Astrocyte (in vitro differentiated cells and primary cell): Measurements from ENCODE around the gene TMEM40. TPM values are rescaled to one million over a fixed set of nuclear protein-coding genes. Genes with fewer than 3 reads are reported as not detected.
A peak's percentile ranks its signal among the peaks of the same experiment; 100 is the strongest.

Experiments used
- DNase-seq: peaks from one replicate; pipeline ENCODE4 v3.0.0-alpha.2; 2010; ENCODE audit warnings: low read depth
- FAIRE-seq: peaks from 2 replicates; lab custom pipeline; 2011; peaks lifted over from hg19 to GRCh38; lab: Jason Lieb, UNC
- H2AFZ ChIP-seq: 2 replicates; pipeline ENCODE4 v1.6.0; 2012; ENCODE audit warnings: low read depth, low read length, inconsistent platforms
- H3K27ac ChIP-seq: 2 replicates; pipeline ENCODE4 v1.5.1; 2011; ENCODE audit warnings: low read depth, low read length, inconsistent platforms
- H3K27me3 ChIP-seq: 2 replicates; pipeline ENCODE4 v1.6.0; 2011; ENCODE audit warnings: low read length, inconsistent platforms; ENCODE audit not compliant: insufficient read depth
- H3K36me3 ChIP-seq: 2 replicates; pipeline ENCODE4 v1.5.1; 2011; ENCODE audit warnings: low read length, inconsistent platforms; ENCODE audit not compliant: insufficient read depth
- H3K4me1 ChIP-seq: 2 replicates; pipeline ENCODE4 v1.5.1; 2011; ENCODE audit warnings: low read length, inconsistent platforms; ENCODE audit not compliant: insufficient read depth
- H3K4me2 ChIP-seq: 2 replicates; pipeline ENCODE4 v1.6.0; 2012; ENCODE audit warnings: low read length, inconsistent platforms
- H3K4me3 ChIP-seq: 2 replicates; pipeline ENCODE4 v1.5.1; 2011; ENCODE audit warnings: low read depth, mild to moderate bottlenecking, low read length, inconsistent platforms; ENCODE audit not compliant: insufficient read depth
- H3K79me2 ChIP-seq: 2 replicates; pipeline ENCODE4 v1.6.0; 2012; ENCODE audit warnings: mild to moderate bottlenecking, low read length, inconsistent platforms; ENCODE audit not compliant: insufficient read depth
- H3K9ac ChIP-seq: 2 replicates; pipeline ENCODE4 v1.6.0; 2012; ENCODE audit warnings: mild to moderate bottlenecking, low read length, inconsistent platforms
- H3K9me3 ChIP-seq: 2 replicates; pipeline ENCODE4 v1.5.1; 2012; ENCODE audit warnings: low read depth, mild to moderate bottlenecking, low read length, inconsistent platforms; ENCODE audit not compliant: insufficient read depth
- H4K20me1 ChIP-seq: 2 replicates; pipeline ENCODE4 v1.6.0; 2012; ENCODE audit warnings: low read length, inconsistent platforms; ENCODE audit not compliant: insufficient read depth
- H3K27ac Mint-ChIP-seq: one replicate; pipeline ENCODE4 v1.8.0; 2021; ENCODE audit warnings: mild to moderate bottlenecking, mixed read lengths; ENCODE audit not compliant: unreplicated experiment
- H3K27me3 Mint-ChIP-seq: one replicate; pipeline ENCODE4 v1.8.0; 2021; ENCODE audit warnings: low read depth, mixed read lengths; ENCODE audit not compliant: unreplicated experiment
- H3K36me3 Mint-ChIP-seq: one replicate; pipeline ENCODE4 v1.8.0; 2021; ENCODE audit warnings: low read depth, mixed read lengths; ENCODE audit not compliant: unreplicated experiment
- H3K4me1 Mint-ChIP-seq: one replicate; pipeline ENCODE4 v1.8.0; 2021; ENCODE audit warnings: low read depth, mixed read lengths; ENCODE audit not compliant: unreplicated experiment
- H3K4me3 Mint-ChIP-seq: one replicate; pipeline ENCODE4 v1.8.0; 2021; ENCODE audit warnings: mild to moderate bottlenecking, moderate library complexity, mixed read lengths; ENCODE audit not compliant: unreplicated experiment
- H3K9me3 Mint-ChIP-seq: one replicate; pipeline ENCODE4 v1.8.0; 2021; ENCODE audit warnings: mild to moderate bottlenecking, mixed read lengths; ENCODE audit not compliant: unreplicated experiment
- CTCF ChIP-seq: IDR thresholded peaks from 2 replicates; pipeline ENCODE4 v1.5.1; 2011; ENCODE audit warnings: low read depth, mild to moderate bottlenecking, inconsistent platforms, low read length, moderate library complexity; ENCODE audit not compliant: insufficient read depth
- EZH2 ChIP-seq: IDR thresholded peaks from 2 replicates; pipeline ENCODE4 v1.6.1; 2012; ENCODE audit warnings: mild to moderate bottlenecking, low read length, inconsistent platforms; ENCODE audit not compliant: insufficient read depth
- total RNA-seq: library from RNA; stranded (reverse); gene quantifications from 2 replicates; pipeline ENCODE4 v1.2.1, GENCODE V29; 2021

The TMEM40 gene
- total RNA-seq, 1 donor from 2014 or later, result 2.0 TPM

- peaks cover 5% of the 10 kb centered on the region for H3K4me1 ChIP-seq
- H3K4me3 ChIP-seq, result no peak overlapping the region
- no peaks in the 10 kb centered on the region for H3K9me3 ChIP-seq
- H3K36me3 ChIP-seq, result no peaks in the 10 kb centered on the region
- Mint-ChIP-seq H3K27ac (no peak overlapping the region), H3K27me3 (peaks cover 6% of the 10 kb centered on the region), H3K4me1 (no peaks in the 10 kb centered on the region), H3K9me3 (no peaks in the 10 kb centered on the region), H3K36me3 (no peaks in the 10 kb centered on the region), H3K4me3 (no peak overlapping the region)
- no peak overlapping the region for H3K27ac ChIP-seq
- H3K27me3 ChIP-seq, result no peaks in the 10 kb centered on the region
- H2AFZ ChIP-seq, result no peak overlapping the region
- DNase-seq, result peak; percentile 62
- FAIRE-seq, result no peak
- no peaks in the 10 kb centered on the region for H4K20me1 ChIP-seq
- H3K4me2 ChIP-seq, result no peak overlapping the region
- TF ChIP-seq CTCF (no peak), EZH2 (no peak)
- H3K9ac ChIP-seq, result no peak overlapping the region
- H3K79me2 ChIP-seq, result no peaks in the 10 kb centered on the region
These were observed 42.4 kb downstream of the TMEM40 start for GRCh38 chr3:12716605-12717151.

- H4K20me1 ChIP-seq, result no peaks in the 10 kb centered on the region
- DNase-seq (no peak), FAIRE-seq (no peak)
- H3K27me3 Mint-ChIP-seq, result peaks cover 11% of the 10 kb centered on the region
- H3K4me1 Mint-ChIP-seq, result peaks cover 1% of the 10 kb centered on the region
- H3K4me2 ChIP-seq, result no peak overlapping the region
- H3K36me3 Mint-ChIP-seq, result no peaks in the 10 kb centered on the region
- no peak overlapping the region for H3K27ac ChIP-seq
- no peaks in the 10 kb centered on the region for H3K27me3 ChIP-seq
- no peak overlapping the region for H3K4me3 ChIP-seq
- H2AFZ ChIP-seq, result no peak overlapping the region
- H3K4me1 ChIP-seq, result peaks cover under 1% of the 10 kb centered on the region
- H3K27ac Mint-ChIP-seq, result no peak overlapping the region
- H3K9me3 ChIP-seq, result no peaks in the 10 kb centered on the region
- H3K4me3 Mint-ChIP-seq, result no peak overlapping the region
- H3K9me3 Mint-ChIP-seq, result peaks cover 2% of the 10 kb centered on the region
- H3K79me2 ChIP-seq, result no peaks in the 10 kb centered on the region
- H3K9ac ChIP-seq, result no peak overlapping the region
- no peaks in the 10 kb centered on the region for H3K36me3 ChIP-seq
- TF ChIP-seq CTCF (no peak), EZH2 (no peak)
These were observed 44.8 kb downstream of the TMEM40 start for GRCh38 chr3:12714278-12714677.

- Histone ChIP-seq H3K9ac (no peak overlapping the region), H3K27ac (no peak overlapping the region), H2AFZ (no peak overlapping the region), H4K20me1 (no peaks in the 10 kb centered on the region), H3K36me3 (no peaks in the 10 kb centered on the region), H3K4me2 (no peak overlapping the region), H3K27me3 (peaks cover 6% of the 10 kb centered on the region), H3K4me1 (peaks cover 8% of the 10 kb centered on the region), H3K4me3 (no peak overlapping the region), H3K9me3 (no peaks in the 10 kb centered on the region), H3K79me2 (no peaks in the 10 kb centered on the region)
- peaks cover 11% of the 10 kb centered on the region for H3K4me1 Mint-ChIP-seq
- peaks cover 23% of the 10 kb centered on the region for H3K27me3 Mint-ChIP-seq
- peaks cover 2% of the 10 kb centered on the region for H3K9me3 Mint-ChIP-seq
- TF ChIP-seq CTCF (no peak), EZH2 (no peak)
- no peak overlapping the region for H3K27ac Mint-ChIP-seq
- no peak for DNase-seq
- FAIRE-seq, result no peak
- H3K4me3 Mint-ChIP-seq, result no peak overlapping the region
- no peaks in the 10 kb centered on the region for H3K36me3 Mint-ChIP-seq
These were observed 49.0 kb downstream of the TMEM40 start for GRCh38 chr3:12710062-12710461.
